Suprapubic skin (tissue), 3 donors: Measurements from ENCODE around the gene IYD.

Experiments
- CTCF ChIP-seq, 2 donors: fragments of 200-600 bp in 1 of 2; fragments of 450-650 bp in 1 of 2; sonication (generic) in 1 of 2; IDR thresholded peaks; one replicate each; pipeline ENCODE4 v1.5.1; 2016 to 2019; ENCODE audit warnings: antibody characterized with exemption in 2 of 2, mild to moderate bottlenecking in 1 of 2, moderate library complexity in 1 of 2
- EP300 ChIP-seq: sonication (generic); formaldehyde crosslinking; IDR thresholded peaks from one replicate; pipeline ENCODE4 v1.6.1; 2017; ENCODE audit warnings: antibody characterized with exemption
- POLR2A ChIP-seq, 2 donors: fragments of 450-650 bp; IDR thresholded peaks; one replicate each; pipeline ENCODE4 v1.6.1; 2017; ENCODE audit warnings: antibody characterized with exemption in 2 of 2, mild to moderate bottlenecking in 2 of 2, moderate library complexity in 2 of 2

DNA sequence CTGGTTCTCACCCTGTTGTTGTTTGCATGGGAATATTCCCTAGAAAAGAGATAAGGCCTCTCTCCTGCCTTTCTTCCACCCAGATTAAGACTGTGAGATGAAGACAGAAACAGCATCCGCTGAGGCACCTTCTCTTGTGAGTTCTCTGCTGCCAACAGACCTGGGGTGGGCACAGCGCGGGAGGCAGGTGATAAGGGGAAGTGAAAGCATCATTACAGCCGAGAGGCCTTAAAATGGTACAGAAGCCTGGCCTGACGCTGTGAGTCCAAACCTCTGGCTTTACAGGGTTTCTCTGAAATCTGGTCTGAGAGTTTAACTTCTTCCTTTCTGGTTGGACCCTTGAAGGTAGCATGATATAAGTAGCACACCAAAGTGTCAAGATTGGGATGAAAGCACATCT, 21.0 kb upstream of the IYD start:
- TF ChIP-seq POLR2A (IDR thresholded peaks at IDR 0.05) = no peak
- no peak for TF ChIP-seq CTCF (IDR thresholded peaks at IDR 0.05)
- TF ChIP-seq EP300 = no peak
